ENCODE data around the gene FHIT.
"Not testable (repeated sequence)": the region's sequence is repeated elsewhere in the genome, so short reads cannot be mapped to it uniquely, and the experiment has no call there.

The FHIT gene

GRCh38 chr3:59936472-59936871, 1314.8 kb downstream of the FHIT start:
- Histone ChIP-seq H3K27me3 (ENCODE audit: low read depth, low read length) (peaks cover 26% of the 10 kb centered on the region), H3K36me3 (replicated peaks; ENCODE audit: low read depth, low read length) (peaks cover 15% of the 10 kb centered on the region), H3K9me3 (ENCODE audit: insufficient read depth, low read length) (peaks cover 19% of the 10 kb centered on the region), H3K27ac (ENCODE audit: low read length) (no peak overlapping the region), H4K20me1 (ENCODE audit: insufficient read depth, low read length) (no peaks in the 10 kb centered on the region), H3K79me2 (ENCODE audit: low read length) (no peaks in the 10 kb centered on the region), H2AFZ (ENCODE audit: low read depth, low read length) (no peak overlapping the region), H3K9ac (ENCODE audit: low read length) (no peak overlapping the region), H3K4me2 (ENCODE audit: low read length) (no peak overlapping the region), H3K4me1 (ENCODE audit: low read length) (peaks cover 43% of the 10 kb centered on the region), H3K4me3 (ENCODE audit: low read length) (no peak overlapping the region)
- TF ChIP-seq EZH2phosphoT487 (IDR thresholded peaks at IDR 0.05; ENCODE audit: low read depth) (no peak), CTCF (IDR thresholded peaks at IDR 0.05; ENCODE audit: low read depth, low read length) (no peak)

GRCh38 chr3:59935025-59935424, 1316.2 kb downstream of the FHIT start:
- H3K27me3 ChIP-seq (ENCODE audit: low read depth, low read length): peaks cover 30% of the 10 kb centered on the region
- peaks cover 43% of the 10 kb centered on the region for H3K4me1 ChIP-seq (ENCODE audit: low read length)
- peaks cover 2% of the 10 kb centered on the region; the same call in 1 of the 2 replicates for H4K20me1 ChIP-seq (ENCODE audit: insufficient read depth, low read length)
- no peak overlapping the region for H3K9ac ChIP-seq (ENCODE audit: low read length)
- H3K4me3 ChIP-seq (ENCODE audit: low read length): peak overlapping the region; percentile 56
- H3K4me2 ChIP-seq (ENCODE audit: low read length): peak overlapping the region; percentile 79
- H3K36me3 ChIP-seq (replicated peaks; ENCODE audit: low read depth, low read length): peaks cover 15% of the 10 kb centered on the region
- peak overlapping the region; percentile 78 for H3K27ac ChIP-seq (ENCODE audit: low read length)
- H2AFZ ChIP-seq (ENCODE audit: low read depth, low read length): no peak overlapping the region
- no peaks in the 10 kb centered on the region for H3K79me2 ChIP-seq (ENCODE audit: low read length)
- peaks cover 19% of the 10 kb centered on the region for H3K9me3 ChIP-seq (ENCODE audit: insufficient read depth, low read length)
- TF ChIP-seq EZH2phosphoT487 (IDR thresholded peaks at IDR 0.05; ENCODE audit: low read depth) (no peak), CTCF (IDR thresholded peaks at IDR 0.05; ENCODE audit: low read depth, low read length) (no peak)

GRCh38 chr3:59934560-59934959, 1316.7 kb downstream of the FHIT start:
- peak overlapping the region; percentile 79 for H3K4me2 ChIP-seq (ENCODE audit: low read length)

GRCh38 chr3:59930170-59930569, 1321.1 kb downstream of the FHIT start:
- H3K27me3 ChIP-seq (ENCODE audit: low read depth, low read length): peaks cover 31% of the 10 kb centered on the region

More at GRCh38 chr3:59934560-59934959, 1316.7 kb downstream of the FHIT start:
- peak overlapping the region; percentile 56 for H3K4me3 ChIP-seq (ENCODE audit: low read length)
- H2AFZ ChIP-seq (ENCODE audit: low read depth, low read length); H3K79me2 ChIP-seq (ENCODE audit: low read length); H4K20me1 ChIP-seq (ENCODE audit: insufficient read depth, low read length); H3K9ac ChIP-seq (ENCODE audit: low read length): not testable (repeated sequence)
- peak overlapping the region; percentile 78 for H3K27ac ChIP-seq (ENCODE audit: low read length)
- TF ChIP-seq CTCF (IDR thresholded peaks at IDR 0.05; ENCODE audit: low read depth, low read length): peak; percentile 13
- H3K4me1 ChIP-seq (ENCODE audit: low read length): peaks cover 44% of the 10 kb centered on the region
- H3K27me3 ChIP-seq (ENCODE audit: low read depth, low read length): peaks cover 30% of the 10 kb centered on the region
- peaks cover 15% of the 10 kb centered on the region for H3K36me3 ChIP-seq (replicated peaks; ENCODE audit: low read depth, low read length)
- peaks cover 19% of the 10 kb centered on the region for H3K9me3 ChIP-seq (ENCODE audit: insufficient read depth, low read length)

More at GRCh38 chr3:59930170-59930569, 1321.1 kb downstream of the FHIT start:
- Histone ChIP-seq H3K27ac (ENCODE audit: low read length) (no peak overlapping the region), H3K4me1 (ENCODE audit: low read length) (peaks cover 44% of the 10 kb centered on the region), H3K9ac (ENCODE audit: low read length) (no peak overlapping the region), H3K9me3 (ENCODE audit: insufficient read depth, low read length) (peaks cover 19% of the 10 kb centered on the region), H4K20me1 (ENCODE audit: insufficient read depth, low read length) (peaks cover 5% of the 10 kb centered on the region; the same call in 1 of the 2 replicates), H3K79me2 (ENCODE audit: low read length) (no peaks in the 10 kb centered on the region), H2AFZ (ENCODE audit: low read depth, low read length) (no peak overlapping the region), H3K4me3 (ENCODE audit: low read length) (peak overlapping the region; percentile 26), H3K4me2 (ENCODE audit: low read length) (peak overlapping the region; percentile 55), H3K36me3 (replicated peaks; ENCODE audit: low read depth, low read length) (peaks cover 15% of the 10 kb centered on the region)
- TF ChIP-seq CTCF (IDR thresholded peaks at IDR 0.05; ENCODE audit: low read depth, low read length) (no peak), EZH2phosphoT487 (IDR thresholded peaks at IDR 0.05; ENCODE audit: low read depth) (no peak)
